Mesendoderm (in vitro differentiated cells): ENCODE measurements around the gene KRT33A.
A peak's percentile ranks its signal among the peaks of the same experiment; 100 is the strongest.

Experiments
- DNase-seq: peaks from one replicate; pipeline ENCODE4 v3.0.0; 2013
- H2AK5ac ChIP-seq: 2 replicates; pipeline ENCODE4 v1.6.1; 2013; ENCODE audit warnings: low read length, inconsistent platforms
- H2BK120ac ChIP-seq: 2 replicates; pipeline ENCODE4 v1.6.1; 2013; ENCODE audit warnings: low read depth, mild to moderate bottlenecking, low read length, moderate library complexity, mixed read lengths
- H2BK15ac ChIP-seq: replicated peaks from 2 replicates; pipeline ENCODE4 v1.6.1; 2013; ENCODE audit warnings: low read depth, mild to moderate bottlenecking, moderate library complexity
- H2BK5ac ChIP-seq: 2 replicates; pipeline ENCODE4 v1.6.1; 2013; ENCODE audit warnings: low read length, inconsistent platforms
- H3K18ac ChIP-seq: 2 replicates; pipeline ENCODE4 v1.6.1; 2013; ENCODE audit warnings: mild to moderate bottlenecking, low read length, mixed read lengths
- H3K23ac ChIP-seq: one replicate; pipeline ENCODE4 v1.6.1; 2013; ENCODE audit warnings: low read length
- H3K27ac ChIP-seq: 2 replicates; pipeline ENCODE4 v1.5.1; 2013; ENCODE audit warnings: low read depth, mild to moderate bottlenecking, inconsistent platforms, low read length, moderate library complexity
- H3K27me3 ChIP-seq: 2 replicates; pipeline ENCODE4 v1.6.1; 2013; ENCODE audit warnings: low read length, control low read depth, mild to moderate bottlenecking, inconsistent platforms; ENCODE audit not compliant: insufficient read depth, poor library complexity
- H3K36me3 ChIP-seq: 2 replicates; pipeline ENCODE4 v1.6.1; 2013; ENCODE audit warnings: low read length, inconsistent platforms; ENCODE audit not compliant: control insufficient read depth, insufficient read depth
- H3K4ac ChIP-seq: one replicate; pipeline ENCODE4 v1.6.1; 2013; ENCODE audit warnings: low read depth, mild to moderate bottlenecking, low read length, moderate library complexity
- H3K4me1 ChIP-seq: 2 replicates; pipeline ENCODE4 v1.6.1; 2013; ENCODE audit warnings: low read depth, low read length, inconsistent platforms; ENCODE audit not compliant: control insufficient read depth
- H3K4me2 ChIP-seq: 2 replicates; pipeline ENCODE4 v1.6.1; 2013; ENCODE audit warnings: low read length
- H3K4me3 ChIP-seq: 2 replicates; pipeline ENCODE4 v1.5.1; 2013; ENCODE audit warnings: mild to moderate bottlenecking, low read length
- H3K56ac ChIP-seq: one replicate; pipeline ENCODE4 v1.6.1; 2013; ENCODE audit warnings: low read length
- H3K79me1 ChIP-seq: 2 replicates; pipeline ENCODE4 v1.6.1; 2013; ENCODE audit warnings: low read length, inconsistent platforms
- H3K79me2 ChIP-seq: 2 replicates; pipeline ENCODE4 v1.6.1; 2013; ENCODE audit warnings: mild to moderate bottlenecking, low read length; ENCODE audit not compliant: control insufficient read depth, insufficient read depth
- H3K9ac ChIP-seq: 2 replicates; pipeline ENCODE4 v1.6.1; 2013; ENCODE audit warnings: low read length, inconsistent platforms
- H4K5ac ChIP-seq: one replicate; pipeline ENCODE4 v1.6.1; 2013; ENCODE audit warnings: low read length
- H4K8ac ChIP-seq: one replicate; pipeline ENCODE4 v1.6.1; 2013; ENCODE audit warnings: low read depth, mild to moderate bottlenecking, control low read depth, low read length, moderate library complexity
- WGBS: extraction: QIAGEN DNeasy Blood & Tissue Kit; methylation state at CpG from one replicate; pipeline ENCODE4 v1.1.7; 2013; ENCODE audit warnings: low lambda C conversion rate, missing lambda C conversion rate; ENCODE audit not compliant: insufficient coverage; ENCODE audit errors: extremely low coverage; 5-methylcytosine and 5-hydroxymethylcytosine counted together

Gene KRT33A

GRCh38 chr17:41360296-41360995 is 9.8 kb upstream of the KRT33A start:
- H3K4me1 ChIP-seq: no peaks in the 10 kb centered on the region
- H2BK120ac ChIP-seq: no peak overlapping the region
- no peaks in the 10 kb centered on the region for H3K27me3 ChIP-seq
- no peak overlapping the region for H2BK15ac ChIP-seq
- no peak overlapping the region for H3K4me3 ChIP-seq
- no peak overlapping the region for H3K27ac ChIP-seq
- no peaks in the 10 kb centered on the region for H3K36me3 ChIP-seq
- no peak overlapping the region for H3K18ac ChIP-seq
- no peaks in the 10 kb centered on the region for H3K79me1 ChIP-seq
- no peak overlapping the region for H3K23ac ChIP-seq
- H4K8ac ChIP-seq: no peak overlapping the region
- no peak overlapping the region for H3K4me2 ChIP-seq
- WGBS: no CpG with 5 or more reads among the region's 5 CpGs
- H2BK5ac ChIP-seq: no peak overlapping the region
- no peak overlapping the region for H3K4ac ChIP-seq
- no peak overlapping the region for H3K56ac ChIP-seq
- no peaks in the 10 kb centered on the region for H3K79me2 ChIP-seq
- DNase-seq: peak; percentile 58
- H3K9ac ChIP-seq: no peak overlapping the region
- no peak overlapping the region for H4K5ac ChIP-seq
- H2AK5ac ChIP-seq: no peak overlapping the region

DNA sequence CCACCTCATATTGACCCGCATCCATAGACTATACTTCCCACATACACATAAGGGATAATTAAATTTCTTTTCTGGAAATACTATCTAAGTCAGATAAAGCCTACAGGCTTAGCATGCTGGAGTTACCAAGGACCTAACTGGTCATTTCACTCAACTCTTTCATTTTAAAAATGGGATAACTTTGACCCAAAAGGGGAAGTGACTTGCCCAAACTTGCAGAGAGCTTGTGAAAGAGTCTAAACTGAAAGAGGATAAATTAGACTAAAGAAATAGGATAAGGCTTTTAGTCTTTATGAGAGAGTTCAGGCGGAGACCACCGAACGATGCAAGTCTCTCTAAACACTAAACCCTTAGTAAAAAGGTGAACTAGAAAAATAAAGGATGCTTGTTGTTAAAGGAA is 3.9 kb upstream of the KRT33A start:
- no peak overlapping the region for H2BK120ac ChIP-seq
- H3K23ac ChIP-seq: no peak overlapping the region
- H2BK15ac ChIP-seq: no peak overlapping the region
- no peak overlapping the region for H3K27ac ChIP-seq
- H2BK5ac ChIP-seq: no peak overlapping the region
- no peaks in the 10 kb centered on the region for H3K79me2 ChIP-seq
- H3K9ac ChIP-seq: no peak overlapping the region
- no peak overlapping the region for H3K4ac ChIP-seq
- H4K8ac ChIP-seq: no peak overlapping the region
- H3K56ac ChIP-seq: no peak overlapping the region
- no peak overlapping the region for H3K18ac ChIP-seq
- no peaks in the 10 kb centered on the region for H3K79me1 ChIP-seq
- DNase-seq: no peak
- no peaks in the 10 kb centered on the region for H3K36me3 ChIP-seq
- H2AK5ac ChIP-seq: no peak overlapping the region
- H3K4me3 ChIP-seq: no peak overlapping the region
- WGBS: no CpG with 5 or more reads among the region's 4 CpGs
- no peak overlapping the region for H3K4me2 ChIP-seq
- no peaks in the 10 kb centered on the region for H3K4me1 ChIP-seq
- H3K27me3 ChIP-seq: no peaks in the 10 kb centered on the region
- no peak overlapping the region for H4K5ac ChIP-seq

GRCh38 chr17:41352597-41353366 is 2.2 kb upstream of the KRT33A start:
- Histone ChIP-seq H3K23ac (no peak overlapping the region), H3K9ac (no peak overlapping the region), H3K56ac (no peak overlapping the region), H2BK120ac (no peak overlapping the region), H3K79me2 (no peaks in the 10 kb centered on the region), H3K4me1 (no peaks in the 10 kb centered on the region), H2AK5ac (no peak overlapping the region), H3K4ac (no peak overlapping the region), H3K18ac (no peak overlapping the region), H3K27me3 (no peaks in the 10 kb centered on the region), H4K8ac (no peak overlapping the region), H2BK15ac (no peak overlapping the region), H2BK5ac (no peak overlapping the region), H3K79me1 (no peaks in the 10 kb centered on the region), H3K27ac (no peak overlapping the region), H4K5ac (no peak overlapping the region), H3K4me3 (no peak overlapping the region), H3K36me3 (no peaks in the 10 kb centered on the region), H3K4me2 (no peak overlapping the region)
- no peak for DNase-seq
- no CpG with 5 or more reads among the region's 7 CpGs for WGBS

DNA sequence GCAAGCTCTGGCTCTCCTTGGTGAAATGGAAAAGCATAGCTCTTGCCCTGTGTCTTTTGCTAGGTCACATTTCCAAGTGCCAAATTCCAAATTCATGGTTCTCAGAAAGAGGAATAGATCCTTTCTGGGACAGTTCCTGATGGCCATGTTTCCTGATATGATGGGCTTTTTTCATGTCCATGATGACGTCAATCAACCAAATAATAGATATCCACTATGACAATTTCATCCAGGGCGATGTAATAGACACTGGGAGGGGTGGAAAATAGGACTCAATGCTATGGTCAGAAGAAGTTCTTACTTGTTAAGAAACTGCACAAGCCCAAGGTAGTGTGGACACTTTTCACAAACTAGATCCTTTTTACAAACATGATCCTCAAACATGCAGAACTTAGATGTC is 549 bp upstream of the KRT33A start:
- Histone ChIP-seq H2AK5ac (no peak overlapping the region), H2BK120ac (no peak overlapping the region), H3K18ac (no peak overlapping the region), H4K8ac (no peak overlapping the region), H3K79me1 (no peaks in the 10 kb centered on the region), H3K4ac (no peak overlapping the region), H3K27ac (no peak overlapping the region), H3K79me2 (no peaks in the 10 kb centered on the region), H3K56ac (no peak overlapping the region), H3K27me3 (no peaks in the 10 kb centered on the region), H4K5ac (no peak overlapping the region), H3K4me1 (no peaks in the 10 kb centered on the region), H2BK5ac (no peak overlapping the region), H3K9ac (no peak overlapping the region), H3K23ac (no peak overlapping the region), H2BK15ac (no peak overlapping the region), H3K4me3 (no peak overlapping the region), H3K36me3 (no peaks in the 10 kb centered on the region), H3K4me2 (no peak overlapping the region)
- WGBS: no CpG with 5 or more reads among the region's 2 CpGs
- DNase-seq: no peak

- Histone ChIP-seq H3K9ac (no peak overlapping the region), H3K56ac (no peak overlapping the region), H3K4me2 (no peak overlapping the region), H3K36me3 (no peaks in the 10 kb centered on the region), H2BK15ac (no peak overlapping the region), H2BK5ac (no peak overlapping the region), H3K79me1 (no peaks in the 10 kb centered on the region), H4K8ac (no peak overlapping the region), H3K79me2 (no peaks in the 10 kb centered on the region), H3K4me1 (no peaks in the 10 kb centered on the region), H3K27ac (no peak overlapping the region), H3K27me3 (no peaks in the 10 kb centered on the region), H3K23ac (no peak overlapping the region), H3K4ac (no peak overlapping the region), H2AK5ac (no peak overlapping the region), H2BK120ac (no peak overlapping the region), H4K5ac (no peak overlapping the region), H3K18ac (no peak overlapping the region), H3K4me3 (no peak overlapping the region)
- no peak for DNase-seq
- no CpG with 5 or more reads among the region's 7 CpGs for WGBS
These were observed 2.5 kb downstream of the KRT33A start for GRCh38 chr17:41347869-41348760.
